Sigmoid colon (tissue), 4 donors: ENCODE measurements around the gene CDC42EP2.

Experiments used
- EP300 ChIP-seq, 4 donors: sonication (generic); formaldehyde crosslinking; IDR thresholded peaks; one replicate each; pipeline ENCODE4 v1.6.1; 2017; ENCODE audit warnings: antibody characterized with exemption in 4 of 4
- POLR2A ChIP-seq, 2 donors: fragments of 450-650 bp; IDR thresholded peaks; one replicate each; pipeline ENCODE4 v1.6.1; 2016; ENCODE audit warnings: antibody characterized with exemption in 2 of 2, mild to moderate bottlenecking in 2 of 2, moderate library complexity in 2 of 2
- POLR2AphosphoS5 ChIP-seq, 4 donors: sonication (generic); formaldehyde crosslinking; IDR thresholded peaks; one replicate each; pipeline ENCODE4 v1.6.1; 2017; ENCODE audit warnings: antibody characterized with exemption in 4 of 4
- TF ChIP-seq, protein P1 (sequence below), 4 experiments: fragments of 450-650 bp in 3 of 4; fragments of 200-600 bp in 1 of 4; IDR thresholded peaks; one replicate each; pipeline ENCODE4 v1.5.1; 2016 to 2019; ENCODE audit warnings: antibody characterized with exemption in 4 of 4, mild to moderate bottlenecking in 3 of 4, moderate library complexity in 2 of 4

DNA sequence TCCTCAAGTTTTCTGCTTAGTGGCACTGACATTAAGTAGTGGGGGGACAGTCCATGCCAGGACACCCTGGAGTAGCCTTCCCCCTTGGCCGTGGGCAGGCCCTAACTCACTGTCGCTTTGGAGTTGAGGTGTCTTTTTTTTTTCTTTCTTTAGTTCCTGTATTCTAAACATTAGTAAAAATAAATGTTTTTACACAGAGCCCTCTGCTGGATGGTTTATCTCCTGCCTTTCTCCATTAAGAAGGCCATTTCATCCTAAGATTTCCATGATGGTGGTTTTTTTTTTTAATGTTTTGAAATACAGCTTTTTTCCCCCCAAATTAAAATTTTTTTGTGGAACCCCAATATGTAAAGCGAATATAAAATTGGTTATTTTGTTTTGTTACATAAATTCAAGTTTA, 38.1 kb downstream of the CDC42EP2 start:
- TF ChIP-seq, protein P1, sequence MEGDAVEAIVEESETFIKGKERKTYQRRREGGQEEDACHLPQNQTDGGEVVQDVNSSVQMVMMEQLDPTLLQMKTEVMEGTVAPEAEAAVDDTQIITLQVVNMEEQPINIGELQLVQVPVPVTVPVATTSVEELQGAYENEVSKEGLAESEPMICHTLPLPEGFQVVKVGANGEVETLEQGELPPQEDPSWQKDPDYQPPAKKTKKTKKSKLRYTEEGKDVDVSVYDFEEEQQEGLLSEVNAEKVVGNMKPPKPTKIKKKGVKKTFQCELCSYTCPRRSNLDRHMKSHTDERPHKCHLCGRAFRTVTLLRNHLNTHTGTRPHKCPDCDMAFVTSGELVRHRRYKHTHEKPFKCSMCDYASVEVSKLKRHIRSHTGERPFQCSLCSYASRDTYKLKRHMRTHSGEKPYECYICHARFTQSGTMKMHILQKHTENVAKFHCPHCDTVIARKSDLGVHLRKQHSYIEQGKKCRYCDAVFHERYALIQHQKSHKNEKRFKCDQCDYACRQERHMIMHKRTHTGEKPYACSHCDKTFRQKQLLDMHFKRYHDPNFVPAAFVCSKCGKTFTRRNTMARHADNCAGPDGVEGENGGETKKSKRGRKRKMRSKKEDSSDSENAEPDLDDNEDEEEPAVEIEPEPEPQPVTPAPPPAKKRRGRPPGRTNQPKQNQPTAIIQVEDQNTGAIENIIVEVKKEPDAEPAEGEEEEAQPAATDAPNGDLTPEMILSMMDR (IDR thresholded peaks at IDR 0.05), result peak in 1 of 4 experiments; percentile 13
- TF ChIP-seq POLR2AphosphoS5 (IDR thresholded peaks at IDR 0.05), result no peak
- no peak for TF ChIP-seq POLR2A (IDR thresholded peaks at IDR 0.05)
- TF ChIP-seq EP300 (IDR thresholded peaks at IDR 0.05), result no peak
